ENCODE data around the gene RIF1.
A peak's percentile ranks its signal among the peaks of the same experiment; 100 is the strongest.

The RIF1 gene

GRCh38 chr2:151423760-151424159 lies 14.1 kb downstream of the RIF1 start:
- no peak for DNase-seq

GRCh38 chr2:151437630-151438029 lies 27.9 kb downstream of the RIF1 start:
- peak; percentile 0 for DNase-seq

GRCh38 chr2:151438506-151438905 lies 28.8 kb downstream of the RIF1 start:
- DNase-seq = no peak

DNA sequence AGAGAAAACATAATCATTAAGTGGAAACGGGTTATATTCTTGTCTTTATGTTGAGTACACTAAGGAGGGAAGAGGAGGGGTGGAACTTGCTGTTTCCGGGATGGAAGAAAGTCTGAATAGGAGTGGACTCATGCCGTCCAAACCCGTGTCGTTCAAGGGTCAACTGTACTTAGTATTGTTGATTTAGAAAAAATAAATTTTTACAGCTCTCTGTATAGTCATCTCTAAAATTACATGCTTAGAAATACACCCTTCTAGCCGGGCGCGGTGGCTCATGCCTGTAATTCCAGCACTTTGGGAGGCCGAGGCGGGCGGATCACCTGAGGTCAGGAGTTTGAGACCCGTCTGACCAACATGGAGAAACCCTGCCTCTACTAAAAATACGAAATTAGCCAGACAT lies 29.4 kb downstream of the RIF1 start:
- no peak for DNase-seq

DNA sequence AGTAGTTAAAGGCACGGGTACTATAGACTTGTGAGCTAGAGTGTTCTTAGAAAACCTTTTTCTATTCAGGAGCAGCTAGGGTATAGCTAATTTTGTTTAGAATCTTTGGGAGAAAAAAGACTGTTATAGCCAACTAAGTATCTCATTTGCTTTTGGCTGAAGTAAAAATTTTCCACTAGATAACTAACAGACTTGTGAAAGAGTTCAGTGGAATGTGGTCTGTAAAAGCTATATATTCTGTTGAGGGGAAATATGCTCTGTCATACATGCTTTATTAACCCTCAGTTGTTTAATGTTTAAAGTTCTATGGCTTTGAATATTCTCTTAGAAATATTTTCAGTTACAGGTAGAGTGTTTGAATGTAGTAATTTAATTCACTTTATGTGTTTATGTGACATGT lies 49.7 kb downstream of the RIF1 start:
- no peak for DNase-seq

- DNase-seq = no peak
These were observed 56.1 kb downstream of the RIF1 start for GRCh38 chr2:151465771-151466170.

DNA sequence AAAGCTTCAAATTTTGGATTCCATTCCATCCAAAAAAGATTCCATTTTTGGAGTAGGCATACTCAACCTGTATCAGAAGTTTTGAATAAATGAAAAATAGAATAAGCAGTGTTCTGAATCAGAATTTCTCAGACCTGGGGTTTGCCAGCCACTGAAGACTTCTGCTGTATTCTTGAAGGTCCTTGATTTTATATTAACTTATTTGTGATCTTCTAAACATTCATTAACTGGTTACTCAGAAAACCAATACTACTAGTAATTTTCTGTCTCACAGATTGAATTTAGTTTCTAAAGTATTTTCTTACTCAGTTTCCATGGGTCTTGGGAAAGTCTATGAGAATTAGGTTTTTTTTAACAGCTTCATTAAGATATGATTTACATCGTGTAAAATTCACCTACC lies 60.9 kb downstream of the RIF1 start:
- DNase-seq = no peak

DNA sequence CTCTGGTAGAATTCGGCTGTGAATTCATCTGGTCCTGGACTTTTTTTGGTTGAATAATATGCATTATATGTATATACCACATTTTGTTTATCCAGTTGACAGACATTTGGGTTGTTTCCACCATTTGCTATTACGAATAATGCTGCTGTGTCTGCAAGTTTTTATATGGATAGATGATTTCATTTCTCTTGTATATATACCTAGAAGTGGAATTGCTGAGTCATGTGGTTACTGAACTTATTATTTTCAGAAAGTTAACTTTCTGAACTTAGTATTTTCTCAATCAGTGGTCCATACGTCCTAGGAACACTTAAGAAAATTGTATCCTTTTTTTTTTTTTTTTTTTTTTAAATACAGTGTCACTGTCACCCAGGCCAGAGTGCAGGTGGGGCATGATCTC lies 63.3 kb downstream of the RIF1 start:
- no peak for DNase-seq

- no peak for DNase-seq
These were observed 65.4 kb downstream of the RIF1 start for GRCh38 chr2:151475071-151475470.

GRCh38 chr2:151476287-151476686 lies 66.6 kb downstream of the RIF1 start:
- no peak for DNase-seq

DNA sequence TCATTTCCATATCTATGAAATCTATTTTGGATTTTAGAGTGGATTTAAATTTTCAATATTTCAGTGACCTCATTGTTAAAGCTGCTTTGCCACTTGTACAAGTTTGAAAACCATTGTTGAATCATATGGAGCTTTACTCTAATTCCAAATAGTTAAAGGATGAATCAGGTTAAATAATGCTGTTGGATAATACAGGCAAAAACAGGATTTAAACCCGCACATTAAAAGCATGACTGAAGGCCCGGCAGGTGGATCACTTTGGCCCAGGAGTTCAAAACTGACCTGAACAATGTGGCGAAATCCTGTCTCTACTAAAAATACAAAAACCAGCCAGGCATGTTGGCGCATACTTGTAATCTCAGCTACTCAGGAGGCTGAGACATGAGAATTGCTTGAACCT lies 68.3 kb downstream of the RIF1 start:
- no peak for DNase-seq

- DNase-seq = no peak
These were observed 72.0 kb downstream of the RIF1 start for GRCh38 chr2:151481744-151482143.

DNA sequence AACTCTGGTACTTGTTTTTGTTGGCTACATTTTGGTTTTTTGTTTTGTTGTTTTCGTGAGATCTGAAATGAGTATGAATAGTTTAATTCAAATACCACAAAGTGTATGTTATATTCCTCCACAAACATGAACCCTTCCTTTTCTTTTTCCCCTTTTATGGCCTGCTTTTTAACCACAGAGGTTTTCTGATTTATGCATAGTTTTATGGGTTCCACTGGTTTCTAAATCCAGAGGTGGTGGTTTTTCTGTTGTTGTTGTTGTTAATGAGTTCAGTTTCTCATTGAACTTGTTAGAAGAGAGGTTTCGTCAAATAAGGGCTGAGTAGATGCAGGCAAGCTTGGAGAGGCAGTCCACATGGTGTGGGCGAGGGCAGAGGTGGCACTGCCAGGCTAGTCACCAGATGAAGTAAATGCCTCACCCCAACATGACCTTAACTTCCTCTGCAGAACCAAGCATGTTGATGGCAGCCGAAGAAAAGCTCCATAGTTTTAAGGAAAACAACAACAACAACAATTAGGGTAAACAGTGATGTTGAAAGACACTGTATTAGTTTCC lies 72.5 kb downstream of the RIF1 start:
- no peak for DNase-seq

DNA sequence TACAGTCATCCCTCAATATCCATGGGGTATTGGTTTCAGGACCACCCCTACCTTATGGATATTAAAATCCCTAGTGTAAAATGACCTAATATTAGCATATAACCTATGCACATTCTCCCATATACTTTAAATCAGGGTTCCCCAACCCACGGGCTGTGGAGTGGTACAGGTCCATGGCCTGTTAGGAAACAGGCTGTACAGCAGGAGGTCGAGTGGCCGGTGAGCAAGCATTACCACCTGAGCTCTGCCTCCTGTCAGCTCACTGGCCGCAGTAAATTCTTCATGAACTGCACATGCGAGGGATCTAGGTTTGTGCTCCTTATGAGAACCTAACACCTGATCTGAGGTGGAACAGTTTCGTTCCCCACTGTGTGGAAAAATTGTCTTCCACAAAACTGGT lies 73.8 kb downstream of the RIF1 start:
- no peak for DNase-seq

DNA sequence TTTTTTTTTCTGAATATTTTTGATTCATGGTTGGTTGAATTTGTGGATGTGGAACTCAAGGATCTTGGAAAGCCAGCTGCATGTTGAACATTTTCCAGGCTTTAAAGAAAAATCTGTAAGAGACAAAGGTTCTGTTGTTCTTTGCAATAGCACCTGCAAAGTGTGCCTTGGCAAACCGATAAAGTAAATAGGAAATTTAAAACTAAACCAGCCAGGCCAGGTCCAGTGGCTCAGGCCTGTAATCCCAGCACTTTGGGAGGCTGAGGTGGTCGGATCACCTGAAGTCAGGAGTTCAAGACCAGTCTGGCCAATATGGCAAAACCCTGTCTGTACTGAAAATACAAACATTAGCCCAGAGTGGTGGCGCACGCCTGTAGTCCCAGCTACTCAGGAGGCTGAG lies 74.4 kb downstream of the RIF1 start:
- DNase-seq = no peak

DNA sequence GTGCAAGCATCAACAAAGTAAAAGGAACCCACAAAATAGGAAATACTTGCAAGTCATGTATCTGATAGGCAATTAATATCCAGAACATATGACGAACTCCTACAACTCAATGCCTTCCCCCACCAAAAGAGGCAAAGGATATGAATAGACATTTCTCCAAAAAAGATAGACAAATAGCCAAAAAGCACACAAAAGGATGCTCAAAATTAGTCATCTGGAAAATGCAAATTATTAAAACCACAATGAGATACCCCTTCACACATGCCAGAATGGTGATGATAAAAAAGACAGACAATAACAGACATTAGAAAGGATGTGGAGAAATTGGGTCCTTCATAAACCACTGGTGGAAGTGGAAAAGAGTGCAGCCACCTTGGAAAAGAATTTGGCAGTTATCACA lies 76.4 kb downstream of the RIF1 start:
- DNase-seq = no peak

- no peak for DNase-seq
These were observed 80.6 kb downstream of the RIF1 start for GRCh38 chr2:151490276-151490675.

DNA sequence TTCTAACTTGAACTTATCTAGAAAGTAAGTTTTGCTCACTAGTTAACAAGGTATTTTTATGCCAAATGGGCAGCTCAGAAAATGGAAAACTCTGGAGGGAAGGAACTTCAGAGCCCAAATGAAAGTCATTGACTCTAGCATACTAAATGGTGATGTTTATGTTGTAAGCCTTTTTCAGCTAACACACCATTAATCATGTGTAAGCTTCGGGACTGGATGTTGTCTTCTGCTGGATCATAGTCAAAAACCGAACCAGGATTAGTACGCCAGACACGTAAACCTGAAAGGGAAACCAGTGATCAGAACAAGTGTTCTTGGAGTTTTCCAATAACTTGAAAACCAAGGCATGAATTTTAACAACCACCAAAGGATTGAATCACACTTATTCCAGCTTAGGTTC lies 81.8 kb downstream of the RIF1 start:
- no peak for DNase-seq

DNA sequence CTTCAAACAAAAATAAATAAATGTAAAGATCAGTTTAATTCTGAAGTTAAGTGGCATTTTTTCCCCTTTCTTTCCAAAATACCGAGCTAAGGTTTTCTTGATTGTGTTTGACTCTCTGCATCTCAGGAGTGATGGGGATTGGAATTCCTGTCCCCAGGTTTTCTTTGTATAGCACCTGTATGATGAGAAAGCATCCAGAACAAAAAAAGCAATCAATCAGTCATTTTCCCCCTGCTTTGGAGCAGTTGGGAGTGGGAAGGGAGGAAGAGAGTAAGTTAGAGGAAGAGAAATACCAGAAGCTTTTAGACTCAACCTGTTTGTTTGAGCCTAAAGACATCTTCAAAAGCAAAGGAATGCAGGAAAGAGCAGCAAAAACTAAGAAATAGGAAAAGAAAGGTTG lies 88.5 kb downstream of the RIF1 start:
- DNase-seq = no peak

- no peak for DNase-seq
These were observed 96.5 kb downstream of the RIF1 start for GRCh38 chr2:151506170-151506569.

DNA sequence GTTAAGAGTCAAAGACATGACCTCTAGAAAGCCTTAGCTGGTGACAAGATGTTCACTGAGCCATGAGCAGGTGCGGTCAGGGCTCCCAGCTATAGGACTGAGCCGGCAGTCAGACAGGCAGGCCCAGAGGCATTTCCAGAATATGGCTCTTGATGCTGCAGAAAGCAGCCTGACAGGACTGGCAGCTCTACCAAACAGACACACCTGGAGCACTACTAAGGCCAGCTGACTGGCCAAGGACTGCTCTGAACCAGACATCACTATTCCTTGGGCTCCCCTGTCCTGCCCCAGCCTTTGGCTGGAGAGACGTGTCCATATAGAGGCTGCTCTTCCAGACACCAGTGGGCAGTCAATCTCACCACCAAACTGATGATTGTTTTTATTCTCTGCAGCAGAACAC lies 98.8 kb downstream of the RIF1 start:
- DNase-seq = no peak

DNA sequence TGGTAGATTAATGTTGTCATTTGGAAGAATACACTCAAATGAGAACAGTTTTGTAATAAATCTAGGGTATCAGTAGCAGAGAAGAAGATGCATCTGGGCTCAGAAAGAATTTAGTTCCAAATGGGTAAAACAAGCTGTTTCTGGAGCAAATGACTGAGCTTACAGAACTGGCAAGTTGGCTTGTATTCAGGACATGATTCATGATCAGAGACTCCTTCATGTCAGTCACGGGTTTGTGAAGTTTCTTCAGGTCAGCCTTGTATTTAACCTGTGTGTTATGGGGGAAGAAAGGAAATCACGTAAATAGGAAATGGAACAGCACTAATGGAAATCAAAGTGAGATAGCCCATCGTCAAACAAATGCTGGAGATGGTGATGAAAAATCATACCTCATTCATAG lies 109.1 kb downstream of the RIF1 start:
- no peak for DNase-seq

DNA sequence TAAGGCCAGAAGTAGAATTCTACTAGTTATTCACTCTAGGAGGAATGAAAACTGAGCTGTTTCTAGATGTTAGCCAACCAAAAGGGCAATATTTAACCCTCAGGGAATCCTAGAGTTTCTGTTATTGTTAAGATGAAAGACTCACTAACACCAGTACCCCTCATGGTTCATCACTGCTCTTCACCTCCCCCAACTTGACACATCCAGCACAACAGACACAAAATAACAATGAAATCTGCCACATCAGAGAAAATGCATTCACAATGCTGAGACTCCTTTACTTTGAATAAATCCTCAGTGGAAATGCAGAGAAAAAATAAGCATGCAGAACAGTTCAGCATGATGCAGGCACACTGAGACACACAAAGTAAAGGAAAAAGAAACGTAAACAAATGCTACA lies 111.3 kb downstream of the RIF1 start:
- no peak for DNase-seq

DNA sequence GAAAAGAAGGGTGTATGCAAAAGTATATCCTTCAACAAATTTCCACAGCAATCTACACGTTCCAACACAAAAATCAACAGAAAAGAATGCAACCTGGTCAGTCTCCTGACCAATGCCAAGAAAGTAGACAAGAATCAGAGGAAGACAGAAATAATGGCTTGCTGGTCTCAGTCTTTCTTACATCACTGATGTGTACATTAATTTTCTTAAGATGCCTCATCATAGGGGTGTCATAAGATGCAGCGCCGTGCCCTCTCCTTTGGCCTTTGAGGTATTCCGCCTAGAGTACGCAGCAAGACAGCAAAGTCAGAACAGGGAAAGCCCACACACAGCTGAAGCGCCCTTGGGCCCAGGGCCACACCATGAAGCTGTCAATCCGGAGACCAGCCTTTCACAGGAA lies 112.9 kb downstream of the RIF1 start:
- no peak for DNase-seq

DNA sequence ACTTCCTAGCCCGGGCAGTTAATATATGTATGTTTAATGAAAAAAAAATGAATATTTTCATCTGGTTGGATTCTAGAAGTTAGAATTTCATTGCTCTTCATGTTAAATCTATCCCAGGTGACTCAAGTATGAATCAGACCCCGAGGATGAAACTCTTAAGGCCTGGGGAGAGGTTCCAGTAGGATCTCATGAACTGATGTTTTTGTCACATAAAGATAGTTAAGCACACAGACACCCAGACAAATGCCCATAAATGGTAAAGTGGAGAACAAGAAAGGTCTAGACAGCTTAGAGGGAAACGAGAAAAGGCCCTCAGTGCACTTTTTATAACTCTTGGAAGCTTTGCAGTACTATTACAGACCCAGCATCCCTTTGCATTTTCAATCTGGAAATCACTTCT lies 114.1 kb downstream of the RIF1 start:
- no peak for DNase-seq

DNA sequence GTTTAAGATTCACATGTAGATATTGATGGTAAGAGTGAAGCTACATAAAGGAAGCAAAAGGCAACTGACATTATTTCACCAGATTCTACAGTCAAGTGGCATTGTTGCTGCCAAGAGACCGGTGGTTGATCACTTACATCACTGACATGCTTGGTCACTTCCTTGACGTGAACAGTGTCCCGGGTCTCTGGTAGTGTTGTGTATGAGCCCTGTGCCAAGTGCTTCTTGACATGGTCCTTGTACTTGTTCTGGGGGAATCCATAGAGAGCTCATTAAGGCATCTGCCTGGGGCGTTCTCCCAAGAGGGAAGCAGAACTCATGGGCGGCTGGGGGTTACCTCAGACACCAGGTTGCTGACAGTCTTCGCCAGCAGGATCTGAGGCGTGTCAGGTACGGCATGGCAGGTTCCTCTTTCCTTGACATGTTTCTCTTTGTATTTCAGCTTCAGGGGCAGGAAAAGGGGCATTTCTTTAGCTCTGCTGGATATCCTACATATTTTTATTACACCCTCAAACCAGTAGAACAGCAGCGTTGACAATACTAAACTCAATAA lies 116.2 kb downstream of the RIF1 start:
- DNase-seq = no peak

Data from amniotic stem cell (primary cell).